Left renal cortex interstitium (tissue), 4 donors: Measurements from ENCODE around the gene PRRX2. TPM values are rescaled to one million over a fixed set of nuclear protein-coding genes. Genes with fewer than 3 reads are reported as not detected.

Experiments
- polyA plus RNA-seq, 4 donors: library from polyadenylated mRNA; unstranded; fragments of 120-200 nt; gene quantifications; one replicate each; pipeline ENCODE4 v1.2.1, GENCODE V29; 2013; ENCODE audit not compliant: insufficient read length in 4 of 4

The PRRX2 gene
- polyA plus RNA-seq, 4 donors = 0.83 to 1.5 (median 1.2) TPM

Other genes with a start within 250 kb of the PRRX2 start
- gene C9orf50, start 44.5 kb upstream of the PRRX2 start, polyA plus RNA-seq = under 1 TPM; 0.64 to 0.99 (median 0.83) TPM
- gene NTMT1, start 39.5 kb upstream of the PRRX2 start, polyA plus RNA-seq = 10 to 100 TPM; 31.8 to 34.1 (median 32.7) TPM
- gene ASB6, start 23.5 kb upstream of the PRRX2 start, polyA plus RNA-seq = 10 to 100 TPM; 16.8 to 23.2 (median 19.0) TPM
- 1 to 10 TPM; 4.0 to 7.3 (median 4.6) TPM for gene PTGES, start 87.4 kb downstream of the PRRX2 start, polyA plus RNA-seq
- 10 to 100 TPM; 18.9 to 24.9 (median 20.9) TPM for gene TOR1B, start 137.5 kb downstream of the PRRX2 start, polyA plus RNA-seq
- gene TOR1A, start 158.5 kb downstream of the PRRX2 start, polyA plus RNA-seq = 10 to 100 TPM; 42.7 to 47.2 (median 44.0) TPM
- 10 to 100 TPM; 65.4 to 88.4 (median 69.8) TPM for gene C9orf78, start 169.6 kb downstream of the PRRX2 start, polyA plus RNA-seq
- gene USP20, start 169.8 kb downstream of the PRRX2 start, polyA plus RNA-seq = 10 to 100 TPM; 17.6 to 31.3 (median 22.8) TPM